ENCODE data around the gene ALKBH6. TPM values are rescaled to one million over a fixed set of nuclear protein-coding genes. Genes with fewer than 3 reads are reported as not detected.
"Not testable (repeated sequence)": the region's sequence is repeated elsewhere in the genome, so short reads cannot be mapped to it uniquely, and the experiment has no call there.

ALKBH6 gene
- total RNA-seq, 8 experiments from 2014 or later, result 12.0 to 42.9 (median 19.7) TPM

GRCh38 chr19:35983177-35983576 lies 30.8 kb downstream of the ALKBH6 start:
- WGBS, 10 experiments, result 0 to 100% (median 60%) methylated on average over 1 of the region's 8 CpGs; no CpG with 5 or more reads in 3 of the 10 experiments
- in situ Hi-C loops (cut with MboI; ENCODE audit: low pct_unique_long_range_greater_than_20kb in 2 of 9, low sequenced_read_pairs in 9 of 9, unreplicated experiment in 9 of 9), result no loop called here
- ATAC-seq (replicated peaks in 6 of 8), result no peak
- Histone ChIP-seq H3K27ac (no peak overlapping the region), H3K4me1 (replicated peaks in 1 of 2) (no peaks in the 10 kb centered on the region), H3K4me3 (no peak overlapping the region)

- H3K4me3 ChIP-seq; in situ Hi-C loops (cut with MboI; ENCODE audit: low pct_unique_long_range_greater_than_20kb in 2 of 9, low sequenced_read_pairs in 9 of 9, unreplicated experiment in 9 of 9); H3K4me1 ChIP-seq (replicated peaks in 1 of 2); H3K27ac ChIP-seq; ATAC-seq (replicated peaks in 6 of 8): not testable (repeated sequence)
- 26 to 75% (median 67%) methylated on average over 4 of the region's 4 CpGs; no CpG with 5 or more reads in 3 of the 10 experiments for WGBS, 10 experiments
Measured at GRCh38 chr19:35980997-35981396, 33.0 kb downstream of the ALKBH6 start.

DNA sequence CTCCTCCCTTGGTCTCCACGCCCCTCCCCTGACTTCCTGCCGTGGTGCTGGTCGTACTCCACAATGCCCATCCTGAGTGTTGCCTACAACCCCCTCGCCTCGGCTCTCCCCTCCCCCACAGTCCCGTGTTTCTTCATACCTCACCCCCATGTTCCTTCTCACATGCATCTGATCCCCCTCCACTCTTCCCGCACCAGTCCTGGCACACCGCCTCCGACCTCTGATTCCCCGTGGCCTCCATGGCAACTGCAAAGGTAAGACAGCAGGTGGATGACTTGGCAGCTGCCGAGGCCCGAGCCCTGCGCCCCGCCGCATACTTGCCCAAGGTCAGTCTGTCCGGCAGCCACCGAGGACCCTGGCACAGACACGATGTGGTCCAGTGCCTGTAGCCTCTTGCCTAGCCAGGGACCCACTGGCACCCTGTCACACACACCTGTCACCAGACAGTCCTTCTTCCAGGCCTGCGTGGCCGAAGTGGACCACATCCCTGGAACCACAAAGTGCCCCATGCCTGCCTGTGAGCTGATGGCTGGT lies 35.1 kb downstream of the ALKBH6 start:
- in situ Hi-C loops (cut with MboI; ENCODE audit: low pct_unique_long_range_greater_than_20kb in 2 of 9, low sequenced_read_pairs in 9 of 9, unreplicated experiment in 9 of 9), result no loop called here
- 73% methylated on average over 3 of the region's 20 CpGs; no CpG with 5 or more reads in 9 of the 10 experiments for WGBS, 10 experiments
- Histone ChIP-seq H3K4me3 (no peak overlapping the region), H3K4me1 (replicated peaks in 1 of 2) (no peaks in the 10 kb centered on the region), H3K27ac (no peak overlapping the region)
- no peak for ATAC-seq (replicated peaks in 6 of 8)

DNA sequence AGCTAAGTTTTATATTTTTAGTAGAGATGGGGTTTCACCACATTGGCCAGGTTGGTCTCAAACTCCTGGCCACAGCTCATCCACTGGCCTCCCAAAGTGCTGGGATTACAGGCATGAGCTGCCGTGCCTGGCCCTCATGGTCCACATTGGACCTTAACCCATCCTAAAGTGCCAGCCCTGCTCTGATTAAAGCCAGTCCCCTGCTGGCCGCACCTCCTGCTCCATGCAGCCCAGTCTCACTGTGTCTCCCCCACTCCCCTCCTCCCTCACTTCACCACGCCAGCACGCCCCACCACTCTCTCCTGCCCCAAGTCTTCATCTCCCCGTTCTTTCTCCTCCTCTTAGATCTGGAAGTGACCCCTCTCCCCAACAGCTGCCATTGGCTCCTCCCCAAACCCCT lies 35.7 kb downstream of the ALKBH6 start:
- no peak overlapping the region for H3K27ac ChIP-seq
- no peak overlapping the region for H3K4me3 ChIP-seq
- ATAC-seq (replicated peaks in 6 of 8), result no peak
- in situ Hi-C loops (cut with MboI; ENCODE audit: low pct_unique_long_range_greater_than_20kb in 2 of 9, low sequenced_read_pairs in 9 of 9, unreplicated experiment in 9 of 9), result no loop called here
- no peaks in the 10 kb centered on the region for H3K4me1 ChIP-seq (replicated peaks in 1 of 2)
- WGBS, 10 experiments, result 20 to 80% (median 57%) methylated on average over 1 of the region's 5 CpGs; no CpG with 5 or more reads in 7 of the 10 experiments

GRCh38 chr19:35977446-35978222 lies 36.4 kb downstream of the ALKBH6 start:
- Histone ChIP-seq H3K27ac (no peak overlapping the region), H3K4me1 (replicated peaks in 1 of 2) (no peaks in the 10 kb centered on the region), H3K4me3 (no peak overlapping the region)
- in situ Hi-C loops (cut with MboI; ENCODE audit: low pct_unique_long_range_greater_than_20kb in 2 of 9, low sequenced_read_pairs in 9 of 9, unreplicated experiment in 9 of 9), result no loop called here
- WGBS, 10 experiments, result 38 to 78% (median 57%) methylated on average over 3 to 11 of the region's 14 CpGs; no CpG with 5 or more reads in 1 of the 10 experiments
- peak in 5 of 8 experiments; percentile 16 to 72 (median 26) for ATAC-seq (replicated peaks in 6 of 8)

- in situ Hi-C loops (cut with MboI; ENCODE audit: low pct_unique_long_range_greater_than_20kb in 2 of 9, low sequenced_read_pairs in 9 of 9, unreplicated experiment in 9 of 9), result no loop called here
Measured at GRCh38 chr19:35975608-35976214, 38.3 kb downstream of the ALKBH6 start.

GRCh38 chr19:35973487-35973886 lies 40.5 kb downstream of the ALKBH6 start:
- in situ Hi-C loops (cut with MboI; ENCODE audit: low pct_unique_long_range_greater_than_20kb in 2 of 9, low sequenced_read_pairs in 9 of 9, unreplicated experiment in 9 of 9), result no loop called here
- Histone ChIP-seq H3K4me1 (replicated peaks in 1 of 2) (no peaks in the 10 kb centered on the region), H3K4me3 (no peak overlapping the region), H3K27ac (no peak overlapping the region)
- peak; percentile 23 to 83 (median 54) for ATAC-seq (replicated peaks in 6 of 8)
- WGBS, 10 experiments, result 36 to 100% (median 55%) methylated on average over 1 to 2 of the region's 8 CpGs; no CpG with 5 or more reads in 7 of the 10 experiments

More at GRCh38 chr19:35975608-35976214, 38.3 kb downstream of the ALKBH6 start:
- H3K4me1 ChIP-seq (replicated peaks in 1 of 2), result no peaks in the 10 kb centered on the region
- no peak overlapping the region for H3K27ac ChIP-seq
- H3K4me3 ChIP-seq, result no peak overlapping the region
- 22 to 46% (median 34%) methylated on average over 3 to 4 of the region's 5 CpGs; no CpG with 5 or more reads in 7 of the 10 experiments for WGBS, 10 experiments
- peak in 3 of 8 experiments; percentile 29 to 61 (median 51) for ATAC-seq (replicated peaks in 6 of 8)

DNA sequence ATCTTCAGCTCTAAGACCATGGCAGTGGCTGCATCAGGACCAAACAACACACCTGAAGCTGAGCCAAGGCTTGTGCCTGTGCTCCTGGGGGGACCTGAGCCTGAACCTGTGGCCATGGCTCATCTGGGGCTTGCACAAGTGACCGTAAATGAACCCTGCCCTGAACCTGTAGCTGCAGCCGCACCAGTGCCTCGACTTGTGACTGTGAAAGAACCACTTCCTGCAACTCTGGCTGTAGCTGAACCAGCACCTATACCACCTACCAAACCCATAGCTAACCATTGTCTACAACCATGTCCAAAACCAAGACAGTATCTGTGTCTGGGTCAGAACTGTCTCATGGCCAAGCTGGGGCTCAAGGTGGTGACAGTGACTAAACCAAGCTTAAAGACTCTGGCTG lies 47.2 kb downstream of the ALKBH6 start:
- no peak for ATAC-seq (replicated peaks in 6 of 8)
- H3K4me3 ChIP-seq, result no peak overlapping the region
- 20 to 83% (median 62%) methylated on average over 1 to 2 of the region's 3 CpGs; no CpG with 5 or more reads in 6 of the 10 experiments for WGBS, 10 experiments
- H3K27ac ChIP-seq, result no peak overlapping the region
- H3K4me1 ChIP-seq (replicated peaks in 1 of 2), result no peaks in the 10 kb centered on the region
- in situ Hi-C loops (cut with MboI; ENCODE audit: low pct_unique_long_range_greater_than_20kb in 2 of 9, low sequenced_read_pairs in 9 of 9, unreplicated experiment in 9 of 9), result no loop called here

DNA sequence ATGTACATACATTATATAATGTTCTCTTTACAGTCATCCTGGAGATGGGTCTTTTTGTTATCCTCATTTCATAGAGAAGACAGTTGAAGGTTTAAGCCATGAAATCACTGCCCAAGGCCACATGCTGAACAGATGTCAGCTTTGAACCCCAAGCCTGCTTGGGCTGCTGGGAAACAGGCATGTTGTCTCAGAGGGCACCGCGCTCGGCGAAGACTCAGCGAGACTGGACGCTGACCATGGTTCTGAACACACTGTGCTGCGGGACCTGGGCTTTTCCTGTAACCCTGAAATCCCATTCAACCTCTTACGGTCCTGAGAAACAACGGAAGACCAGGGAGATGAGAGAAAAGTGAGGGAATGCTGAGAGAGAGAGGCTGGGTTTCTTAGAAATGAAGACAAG lies 50.5 kb downstream of the ALKBH6 start:
- WGBS, 10 experiments, result 0 to 29% (median 2%) methylated on average over 1 to 9 of the region's 9 CpGs; no CpG with 5 or more reads in 4 of the 10 experiments
- peak in 5 of 8 experiments; percentile 55 to 89 (median 66) for ATAC-seq (replicated peaks in 6 of 8)
- in situ Hi-C loops (cut with MboI; ENCODE audit: low pct_unique_long_range_greater_than_20kb in 2 of 9, low sequenced_read_pairs in 9 of 9, unreplicated experiment in 9 of 9), result no loop called here
- Histone ChIP-seq H3K27ac (no peak overlapping the region), H3K4me1 (replicated peaks in 1 of 2) (no peaks in the 10 kb centered on the region), H3K4me3 (no peak overlapping the region)

DNA sequence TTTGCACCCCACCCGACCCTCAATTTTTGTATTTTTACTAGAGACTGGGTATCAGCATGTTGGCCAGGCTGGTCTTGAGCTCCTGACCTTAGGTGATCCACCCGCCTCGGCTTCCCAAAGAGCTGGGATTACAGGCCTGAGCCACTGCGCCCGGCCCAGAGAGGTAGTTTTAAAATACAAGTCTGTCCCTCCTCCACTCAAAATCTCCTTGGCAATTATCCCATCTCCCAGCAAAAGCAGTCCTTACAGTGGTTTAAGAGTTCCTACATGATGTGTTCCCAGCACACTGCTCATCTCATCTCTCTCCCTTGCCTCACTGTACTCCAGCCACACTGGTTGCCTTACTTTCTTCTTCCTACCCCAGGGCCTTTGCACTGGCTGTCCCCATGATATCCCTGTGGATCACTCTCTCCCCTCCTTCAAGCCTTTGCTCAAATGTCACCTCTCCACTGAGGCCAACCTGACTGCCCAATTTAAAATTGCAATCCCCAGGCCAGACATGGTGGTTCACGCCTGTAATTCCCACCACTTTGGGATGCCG lies 53.5 kb downstream of the ALKBH6 start:
- ATAC-seq (replicated peaks in 6 of 8), result no peak
- WGBS, 10 experiments, result 62 to 89% (median 69%) methylated on average over 1 to 7 of the region's 7 CpGs; no CpG with 5 or more reads in 2 of the 10 experiments
- in situ Hi-C loops (cut with MboI; ENCODE audit: low pct_unique_long_range_greater_than_20kb in 2 of 9, low sequenced_read_pairs in 9 of 9, unreplicated experiment in 9 of 9), result no loop called here
- H3K4me1 ChIP-seq (replicated peaks in 1 of 2), result no peaks in the 10 kb centered on the region
- H3K27ac ChIP-seq, result no peak overlapping the region
- no peak overlapping the region for H3K4me3 ChIP-seq

DNA sequence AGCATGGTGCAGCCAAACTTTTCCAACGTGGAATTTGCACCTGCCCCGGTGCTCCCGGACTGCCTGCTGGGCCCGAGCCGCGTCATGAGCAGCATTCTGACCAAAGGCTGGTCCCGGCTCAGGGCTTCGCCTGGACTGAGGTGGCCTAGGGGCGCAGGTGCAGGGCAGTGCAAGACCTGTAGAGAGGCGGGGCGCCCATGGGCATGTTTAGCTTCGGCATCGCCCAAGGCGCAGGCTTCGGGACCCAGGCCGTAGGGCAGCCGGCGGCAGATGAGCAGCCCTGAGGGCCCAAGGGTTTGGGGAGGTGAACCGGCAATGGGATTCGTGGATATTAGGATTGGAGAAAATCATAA lies 54.1 kb downstream of the ALKBH6 start:
- 0 to 50% (median 10%) methylated on average over 1 to 5 of the region's 20 CpGs; no CpG with 5 or more reads in 7 of the 10 experiments for WGBS, 10 experiments
- H3K4me3 ChIP-seq, result no peak overlapping the region
- no peak overlapping the region for H3K27ac ChIP-seq
- in situ Hi-C loops (cut with MboI; ENCODE audit: low pct_unique_long_range_greater_than_20kb in 2 of 9, low sequenced_read_pairs in 9 of 9, unreplicated experiment in 9 of 9), result no loop called here
- no peak for ATAC-seq (replicated peaks in 6 of 8)
- H3K4me1 ChIP-seq (replicated peaks in 1 of 2), result no peaks in the 10 kb centered on the region
